ENCODE results near the gene TUBA3C. TPM values are rescaled to one million over a fixed set of nuclear protein-coding genes. Genes with fewer than 3 reads are reported as not detected.

TUBA3C gene
- total and polyA plus RNA-seq, 2 experiments from 2014 or later, result not detected

- no peak overlapping the region for H3K27ac ChIP-seq (ENCODE audit: low read depth)
- no peaks in the 10 kb centered on the region for H3K4me1 ChIP-seq (ENCODE audit: insufficient read depth)
- Mint-ChIP-seq H3K27me3 (ENCODE audit: insufficient read depth, low read depth, poor library complexity) (no peaks in the 10 kb centered on the region), H3K9me3 (peaks cover 100% of the 10 kb centered on the region), H3K36me3 (ENCODE audit: low read depth) (peaks cover 45% of the 10 kb centered on the region), H3K4me1 (no peaks in the 10 kb centered on the region), H3K4me3 (no peak overlapping the region), H3K27ac (no peak overlapping the region)
- no peaks in the 10 kb centered on the region; the same call in 1 of the 2 replicates for H3K36me3 ChIP-seq (ENCODE audit: insufficient read depth)
- no peaks in the 10 kb centered on the region for H3K9me2 ChIP-seq (ENCODE audit: insufficient read depth)
- H3K4me3 ChIP-seq, result no peak overlapping the region
- no peaks in the 10 kb centered on the region for H4K20me1 ChIP-seq (replicated peaks; ENCODE audit: insufficient read depth)
- no peak overlapping the region for H2AFZ ChIP-seq
- H3F3A ChIP-seq (replicated peaks; ENCODE audit: low read depth), result no peaks in the 10 kb centered on the region
- no peak overlapping the region for H3K4me2 ChIP-seq
- no peak for DNase-seq (ENCODE audit: low spot score)
- H3K79me2 ChIP-seq (replicated peaks; ENCODE audit: insufficient read depth), result no peaks in the 10 kb centered on the region
- TF ChIP-seq NANOG (IDR thresholded peaks at IDR 0.05; ENCODE audit: borderline replicate concordance), result no peak
- TF ChIP-seq CTCF (conservative IDR thresholded peaks at IDR 0.05; ENCODE audit: low read depth in 2 of 2), result no peak
- TF ChIP-seq EZH2 (IDR thresholded peaks at IDR 0.05; ENCODE audit: low read depth, unreplicated experiment), result no peak
- TF ChIP-seq ZNF331 (CRISPR knock-in tag; IDR thresholded peaks at IDR 0.05; ENCODE audit: low read depth), result no peak
- no peak for TF ChIP-seq JUNB (IDR thresholded peaks at IDR 0.05; ENCODE audit: unreplicated experiment)
- no peak for TF ChIP-seq EZH2phosphoT487 (IDR thresholded peaks at IDR 0.05; ENCODE audit: unreplicated experiment)
- TF ChIP-seq, protein P1, sequence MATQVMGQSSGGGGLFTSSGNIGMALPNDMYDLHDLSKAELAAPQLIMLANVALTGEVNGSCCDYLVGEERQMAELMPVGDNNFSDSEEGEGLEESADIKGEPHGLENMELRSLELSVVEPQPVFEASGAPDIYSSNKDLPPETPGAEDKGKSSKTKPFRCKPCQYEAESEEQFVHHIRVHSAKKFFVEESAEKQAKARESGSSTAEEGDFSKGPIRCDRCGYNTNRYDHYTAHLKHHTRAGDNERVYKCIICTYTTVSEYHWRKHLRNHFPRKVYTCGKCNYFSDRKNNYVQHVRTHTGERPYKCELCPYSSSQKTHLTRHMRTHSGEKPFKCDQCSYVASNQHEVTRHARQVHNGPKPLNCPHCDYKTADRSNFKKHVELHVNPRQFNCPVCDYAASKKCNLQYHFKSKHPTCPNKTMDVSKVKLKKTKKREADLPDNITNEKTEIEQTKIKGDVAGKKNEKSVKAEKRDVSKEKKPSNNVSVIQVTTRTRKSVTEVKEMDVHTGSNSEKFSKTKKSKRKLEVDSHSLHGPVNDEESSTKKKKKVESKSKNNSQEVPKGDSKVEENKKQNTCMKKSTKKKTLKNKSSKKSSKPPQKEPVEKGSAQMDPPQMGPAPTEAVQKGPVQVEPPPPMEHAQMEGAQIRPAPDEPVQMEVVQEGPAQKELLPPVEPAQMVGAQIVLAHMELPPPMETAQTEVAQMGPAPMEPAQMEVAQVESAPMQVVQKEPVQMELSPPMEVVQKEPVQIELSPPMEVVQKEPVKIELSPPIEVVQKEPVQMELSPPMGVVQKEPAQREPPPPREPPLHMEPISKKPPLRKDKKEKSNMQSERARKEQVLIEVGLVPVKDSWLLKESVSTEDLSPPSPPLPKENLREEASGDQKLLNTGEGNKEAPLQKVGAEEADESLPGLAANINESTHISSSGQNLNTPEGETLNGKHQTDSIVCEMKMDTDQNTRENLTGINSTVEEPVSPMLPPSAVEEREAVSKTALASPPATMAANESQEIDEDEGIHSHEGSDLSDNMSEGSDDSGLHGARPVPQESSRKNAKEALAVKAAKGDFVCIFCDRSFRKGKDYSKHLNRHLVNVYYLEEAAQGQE (IDR thresholded peaks at IDR 0.05; ENCODE audit: unreplicated experiment), result no peak
- TF ChIP-seq CREB1 (CRISPR knock-in tag; IDR thresholded peaks at IDR 0.05; ENCODE audit: low read depth), result no peak
- no peak for TF ChIP-seq ZNF114 (CRISPR knock-in tag; IDR thresholded peaks at IDR 0.05)
- no peak for TF ChIP-seq ZNF462 (CRISPR knock-in tag; IDR thresholded peaks at IDR 0.05)
- TF ChIP-seq POLR2AphosphoS5 (IDR thresholded peaks at IDR 0.05; ENCODE audit: low read depth), result no peak
- TF ChIP-seq STAT1 (IDR thresholded peaks at IDR 0.05; ENCODE audit: unreplicated experiment), result no peak
- no peak for TF ChIP-seq ETS1 (IDR thresholded peaks at IDR 0.05)
- H3K27me3 ChIP-seq (ENCODE audit: insufficient read depth), result no peaks in the 10 kb centered on the region
- ATAC-seq, result no peak
Observed at GRCh38 chr13:19171563-19171962, 10.1 kb downstream of the TUBA3C start.
